Loucy (cell line): ENCODE data around the gene TUBA3E.
"Not testable (repeated sequence)": the region's sequence is repeated elsewhere in the genome, so short reads cannot be mapped to it uniquely, and the experiment has no call there.

Experiments
- H2AFZ ChIP-seq: fragments of 200-600 bp; sonication (generic); 2 replicates; pipeline ENCODE4 v1.6.0; 2016; ENCODE audit warnings: antibody characterized with exemption, mild to moderate bottlenecking, low read length, moderate library complexity
- H3F3A ChIP-seq: fragments of 200-600 bp; 2 replicates; pipeline ENCODE4 v1.6.0; 2016; ENCODE audit warnings: antibody characterized with exemption, low read depth, mild to moderate bottlenecking
- H3K27me3 ChIP-seq: fragments of 200-600 bp; sonication (generic); 2 replicates; pipeline ENCODE4 v1.6.1; 2014; ENCODE audit warnings: low read length, mild to moderate bottlenecking; ENCODE audit not compliant: insufficient read depth, poor library complexity, severe bottlenecking
- H3K36me3 ChIP-seq: fragments of 200-600 bp; sonication (generic); 2 replicates; pipeline ENCODE4 v1.6.1; 2016; ENCODE audit warnings: low read length; ENCODE audit not compliant: insufficient read depth
- H3K4me1 ChIP-seq: fragments of 200-600 bp; sonication (generic); 2 replicates; pipeline ENCODE4 v1.5.1; 2014; ENCODE audit warnings: low read length, mild to moderate bottlenecking; ENCODE audit not compliant: insufficient read depth, poor library complexity, severe bottlenecking
- H3K4me2 ChIP-seq: fragments of 200-600 bp; sonication (generic); 2 replicates; pipeline ENCODE4 v1.6.0; 2014; ENCODE audit warnings: antibody characterized with exemption, low read length, low read depth, mild to moderate bottlenecking; ENCODE audit not compliant: poor library complexity, severe bottlenecking
- H3K4me3 ChIP-seq: fragments of 200-600 bp; sonication (generic); 2 replicates; pipeline ENCODE4 v1.5.1; 2014; ENCODE audit warnings: low read length, mild to moderate bottlenecking, mixed read lengths; ENCODE audit not compliant: poor library complexity, severe bottlenecking
- H3K79me2 ChIP-seq: fragments of 200-600 bp; sonication (generic); 2 replicates; pipeline ENCODE4 v1.6.1; 2014; ENCODE audit warnings: low read length; ENCODE audit not compliant: insufficient read depth
- H3K9ac ChIP-seq: fragments of 200-600 bp; sonication (generic); 2 replicates; pipeline ENCODE4 v1.6.0; 2014; ENCODE audit warnings: mild to moderate bottlenecking, low read depth, low read length, moderate library complexity; ENCODE audit not compliant: poor library complexity, severe bottlenecking
- H3K9me2 ChIP-seq: fragments of 200-600 bp; sonication (generic); replicated peaks from 2 replicates; pipeline ENCODE4 v1.6.1; 2016; ENCODE audit warnings: low read depth, low read length, mixed read lengths
- H3K9me3 ChIP-seq: fragments of 200-600 bp; sonication (generic); 2 replicates; pipeline ENCODE4 v1.6.1; 2014; ENCODE audit warnings: mild to moderate bottlenecking, antibody characterized with exemption, low read length, low read depth; ENCODE audit not compliant: insufficient read depth
- H4K20me1 ChIP-seq: fragments of 200-600 bp; sonication (generic); 2 replicates; pipeline ENCODE4 v1.6.0; 2014; ENCODE audit warnings: antibody characterized with exemption, low read length, mild to moderate bottlenecking; ENCODE audit not compliant: insufficient read depth, poor library complexity, severe bottlenecking
- EZH2phosphoT487 ChIP-seq: fragments of 200-600 bp; IDR thresholded peaks from 2 replicates; pipeline ENCODE4 v1.6.1; 2018; ENCODE audit warnings: antibody characterized with exemption, mild to moderate bottlenecking, moderate library complexity, borderline replicate concordance
- TF ChIP-seq, protein P1 (sequence below): fragments of 200-600 bp; sonication (generic); conservative IDR thresholded peaks from 2 replicates; pipeline ENCODE4 v1.5.1; 2014; ENCODE audit warnings: mild to moderate bottlenecking, antibody characterized with exemption, low read length

TUBA3E gene

DNA sequence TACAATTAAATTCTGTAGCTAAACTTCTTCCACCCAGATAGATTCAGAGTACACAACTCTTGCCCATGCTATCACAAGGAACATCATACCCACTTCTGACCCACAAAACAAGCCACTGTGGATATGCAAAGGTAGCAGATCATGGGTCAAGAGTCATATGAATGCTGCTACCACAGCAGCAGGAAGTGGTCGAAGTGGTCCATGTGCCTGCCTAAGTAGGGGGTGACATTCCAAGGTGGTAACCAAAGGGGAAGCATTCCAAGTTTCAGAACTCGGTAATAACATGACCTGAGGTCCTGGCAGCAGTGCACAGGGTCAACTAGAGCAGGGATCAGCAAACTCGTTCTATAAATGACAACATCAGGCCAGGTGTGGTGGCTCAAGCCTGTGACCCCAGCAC, 5.8 kb downstream of the TUBA3E start:
- H3K4me1 ChIP-seq, H2AFZ ChIP-seq, H3K9ac ChIP-seq, H3K4me2 ChIP-seq, H3K9me2 ChIP-seq, H3K27me3 ChIP-seq, H3K36me3 ChIP-seq, H4K20me1 ChIP-seq, H3F3A ChIP-seq, H3K9me3 ChIP-seq, H3K4me3 ChIP-seq, H3K79me2 ChIP-seq: not testable (repeated sequence)

DNA sequence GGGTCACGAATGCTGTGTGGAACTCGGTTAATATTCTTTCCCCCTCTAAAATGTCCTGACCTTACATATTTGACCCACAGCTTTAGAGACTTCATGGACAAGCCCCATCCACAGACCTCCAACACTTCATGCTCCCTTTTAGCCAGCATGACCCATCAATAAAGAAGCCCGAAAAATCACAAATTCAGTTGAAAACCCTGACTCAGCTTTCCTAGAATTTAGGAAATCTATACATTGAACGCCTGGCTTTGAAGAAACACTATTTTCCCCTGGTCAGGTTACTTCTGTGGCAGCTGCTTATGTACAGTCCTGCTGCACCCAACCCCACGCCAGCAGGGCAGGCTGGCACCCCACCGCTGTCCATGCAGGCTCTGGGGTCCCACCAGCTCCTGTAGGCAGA, 6.9 kb downstream of the TUBA3E start:
- H3K9me2 ChIP-seq, H3K4me2 ChIP-seq, H3F3A ChIP-seq, H2AFZ ChIP-seq, H3K4me1 ChIP-seq, H3K79me2 ChIP-seq, H3K36me3 ChIP-seq, H3K9me3 ChIP-seq, H3K4me3 ChIP-seq, H3K27me3 ChIP-seq, H3K9ac ChIP-seq, H4K20me1 ChIP-seq: not testable (repeated sequence)

DNA sequence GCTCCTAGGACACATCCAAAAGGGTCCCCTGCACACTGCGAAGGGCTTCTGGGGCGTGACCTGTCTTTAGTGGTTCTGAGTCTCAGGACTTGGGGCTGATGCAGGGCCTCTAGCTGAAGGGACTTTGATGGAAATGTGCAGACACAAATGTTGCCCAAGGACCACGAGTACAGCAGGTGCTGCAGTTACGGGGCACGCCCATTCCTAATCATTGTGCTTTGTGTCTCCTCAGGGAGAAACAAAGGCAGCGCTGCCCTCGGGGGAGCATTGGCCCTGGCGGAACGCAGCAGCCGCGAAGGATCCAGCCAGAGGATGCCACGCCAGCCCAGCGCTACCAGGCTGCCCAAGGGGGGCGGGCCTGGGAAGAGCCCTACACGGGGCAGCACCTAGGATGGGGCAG, 8.0 kb downstream of the TUBA3E start:
- Histone ChIP-seq H3K4me2 (no peak overlapping the region), H2AFZ (no peak overlapping the region), H3F3A (no peaks in the 10 kb centered on the region), H3K4me3 (no peak overlapping the region), H3K9me2 (no peaks in the 10 kb centered on the region), H3K27me3 (no peaks in the 10 kb centered on the region), H3K36me3 (no peaks in the 10 kb centered on the region), H3K4me1 (no peaks in the 10 kb centered on the region), H3K9me3 (no peaks in the 10 kb centered on the region), H3K79me2 (peaks cover 13% of the 10 kb centered on the region; the same call in 1 of the 2 replicates), H3K9ac (no peak overlapping the region), H4K20me1 (peaks cover 7% of the 10 kb centered on the region)
- TF ChIP-seq EZH2phosphoT487, result no peak
- TF ChIP-seq, protein P1, sequence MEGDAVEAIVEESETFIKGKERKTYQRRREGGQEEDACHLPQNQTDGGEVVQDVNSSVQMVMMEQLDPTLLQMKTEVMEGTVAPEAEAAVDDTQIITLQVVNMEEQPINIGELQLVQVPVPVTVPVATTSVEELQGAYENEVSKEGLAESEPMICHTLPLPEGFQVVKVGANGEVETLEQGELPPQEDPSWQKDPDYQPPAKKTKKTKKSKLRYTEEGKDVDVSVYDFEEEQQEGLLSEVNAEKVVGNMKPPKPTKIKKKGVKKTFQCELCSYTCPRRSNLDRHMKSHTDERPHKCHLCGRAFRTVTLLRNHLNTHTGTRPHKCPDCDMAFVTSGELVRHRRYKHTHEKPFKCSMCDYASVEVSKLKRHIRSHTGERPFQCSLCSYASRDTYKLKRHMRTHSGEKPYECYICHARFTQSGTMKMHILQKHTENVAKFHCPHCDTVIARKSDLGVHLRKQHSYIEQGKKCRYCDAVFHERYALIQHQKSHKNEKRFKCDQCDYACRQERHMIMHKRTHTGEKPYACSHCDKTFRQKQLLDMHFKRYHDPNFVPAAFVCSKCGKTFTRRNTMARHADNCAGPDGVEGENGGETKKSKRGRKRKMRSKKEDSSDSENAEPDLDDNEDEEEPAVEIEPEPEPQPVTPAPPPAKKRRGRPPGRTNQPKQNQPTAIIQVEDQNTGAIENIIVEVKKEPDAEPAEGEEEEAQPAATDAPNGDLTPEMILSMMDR, result no peak

DNA sequence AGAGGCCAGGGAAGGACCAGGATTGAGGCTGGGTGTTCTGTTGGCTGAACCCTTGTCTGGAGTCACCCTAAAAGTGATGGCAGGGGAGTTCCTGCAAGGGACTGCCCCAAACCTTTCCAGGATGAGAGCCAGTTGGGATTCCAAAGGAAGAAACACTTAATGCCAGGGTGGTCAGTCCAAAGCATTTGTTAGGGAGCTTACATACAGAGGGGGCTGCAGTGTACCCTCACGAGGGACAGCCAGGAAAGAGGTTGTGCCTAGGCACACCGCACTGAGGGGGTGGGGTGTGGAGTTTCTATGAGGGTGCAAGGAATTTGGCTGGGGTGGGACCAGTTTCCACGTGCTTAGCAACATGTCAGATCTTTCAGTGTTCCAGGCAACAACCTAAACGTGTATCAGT, 9.3 kb downstream of the TUBA3E start:
- Histone ChIP-seq H3K79me2 (peaks cover 25% of the 10 kb centered on the region), H4K20me1 (peaks cover 15% of the 10 kb centered on the region)
- not testable (repeated sequence) for H3K9me2 ChIP-seq, H3F3A ChIP-seq, H3K9ac ChIP-seq, H3K27me3 ChIP-seq, H3K4me1 ChIP-seq, H3K4me2 ChIP-seq, H3K9me3 ChIP-seq, H2AFZ ChIP-seq, H3K36me3 ChIP-seq, H3K4me3 ChIP-seq

DNA sequence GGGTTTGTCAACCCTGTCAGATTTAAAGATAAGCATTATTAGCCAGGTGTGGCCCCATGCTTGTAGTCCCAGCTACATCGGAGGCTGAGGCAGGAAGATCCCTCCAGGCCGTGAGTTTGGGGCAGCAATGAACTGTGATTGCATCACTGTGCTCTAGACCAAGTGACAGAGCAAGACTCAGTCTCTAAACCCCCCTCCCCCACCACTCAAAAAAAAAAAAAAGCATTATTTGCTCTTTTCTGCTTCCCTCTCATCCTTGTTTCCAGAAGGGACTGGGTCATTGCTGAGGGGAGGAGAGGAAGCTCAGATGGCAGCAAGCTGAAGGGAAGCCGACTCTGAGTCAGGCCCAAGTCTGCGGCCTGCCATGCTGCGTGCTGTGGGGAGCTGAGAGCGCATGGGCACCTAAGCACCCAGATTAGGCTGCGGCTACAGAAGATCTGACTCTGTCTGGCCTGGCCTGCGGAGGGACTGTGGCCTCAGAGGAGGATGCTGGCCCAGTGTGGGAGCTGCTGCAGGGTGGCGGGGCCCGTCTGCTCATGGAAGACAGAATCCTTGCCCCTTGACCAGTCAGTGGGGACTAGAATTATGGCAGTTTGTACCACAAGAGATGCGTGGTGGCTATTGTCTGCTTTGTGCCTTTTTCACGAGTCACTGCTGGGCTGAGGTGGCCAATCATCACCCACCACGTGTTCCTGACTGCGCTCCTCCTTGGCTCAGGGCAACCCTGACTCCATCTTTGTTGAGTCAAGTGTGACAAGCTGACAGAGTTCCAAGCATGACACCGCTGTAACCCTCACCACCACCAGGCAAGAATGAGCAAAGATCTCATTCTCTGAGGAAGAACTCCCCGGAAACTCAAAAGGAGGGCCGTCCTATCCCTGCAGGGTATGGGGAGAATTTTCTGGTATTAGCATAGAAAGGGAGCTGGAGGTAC, 10.1 kb downstream of the TUBA3E start:
- H3K27me3 ChIP-seq, H3K4me3 ChIP-seq, H3F3A ChIP-seq, H3K9me3 ChIP-seq, H3K4me2 ChIP-seq, H2AFZ ChIP-seq, H3K9me2 ChIP-seq, H3K9ac ChIP-seq, H3K36me3 ChIP-seq: not testable (repeated sequence)
- peaks cover 15% of the 10 kb centered on the region for H3K4me1 ChIP-seq
- H3K79me2 ChIP-seq, result peaks cover 34% of the 10 kb centered on the region
- peaks cover 22% of the 10 kb centered on the region for H4K20me1 ChIP-seq
